ENCODE data around the gene ARL3. TPM values are rescaled to one million over a fixed set of nuclear protein-coding genes. Genes with fewer than 3 reads are reported as not detected.
A peak's percentile ranks its signal among the peaks of the same experiment; 100 is the strongest.

ARL3 gene
- total RNA-seq, 1 donor from 2014 or later, result 20.3 TPM

DNA sequence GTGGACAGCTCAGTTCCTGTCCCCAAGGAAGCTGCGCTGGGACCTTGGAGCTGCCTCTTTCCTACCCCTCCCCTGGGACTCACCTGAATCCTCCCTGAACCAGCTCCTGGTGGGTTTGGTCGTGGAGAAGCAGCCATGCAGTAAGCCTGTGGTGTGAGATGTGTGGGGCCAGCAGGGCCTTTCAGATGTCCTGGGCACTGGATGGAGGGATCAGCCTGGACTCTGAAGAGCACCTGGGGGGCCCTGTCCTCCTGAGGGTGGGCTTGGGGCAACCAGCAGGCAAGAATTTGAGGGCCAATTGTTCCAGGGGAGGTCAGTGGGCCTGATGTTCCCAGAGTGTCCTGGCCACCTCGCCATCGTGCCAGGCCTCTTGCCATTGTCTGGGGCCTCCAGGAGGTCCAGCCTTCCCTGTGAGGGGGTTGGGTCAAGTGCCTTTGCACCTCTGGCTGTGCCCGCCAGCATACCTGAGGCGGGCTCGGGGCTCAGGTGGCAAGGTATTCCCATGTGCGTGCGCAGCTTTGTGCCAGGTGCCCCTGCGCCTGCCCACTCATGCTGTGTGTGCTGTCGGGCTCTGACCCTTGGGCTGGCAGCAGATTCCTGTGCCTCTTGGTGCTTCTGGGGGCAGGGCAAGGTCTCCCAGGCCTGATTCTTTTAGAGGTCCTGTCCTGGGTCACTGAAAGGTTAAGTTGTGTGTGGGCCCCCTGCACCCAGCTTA, 62.6 kb downstream of the ARL3 start:
- Mint-ChIP-seq H3K27ac (ENCODE audit: unreplicated experiment) (no peak overlapping the region), H3K4me3 (ENCODE audit: unreplicated experiment) (no peak overlapping the region), H3K4me1 (ENCODE audit: low read depth, unreplicated experiment) (peaks cover 33% of the 10 kb centered on the region), H3K36me3 (ENCODE audit: unreplicated experiment) (peaks cover 5% of the 10 kb centered on the region), H3K9me3 (ENCODE audit: unreplicated experiment) (peaks cover 17% of the 10 kb centered on the region), H3K27me3 (ENCODE audit: unreplicated experiment) (peaks cover 11% of the 10 kb centered on the region)
- DNase-seq, result no peak
- TF ChIP-seq, protein P1, sequence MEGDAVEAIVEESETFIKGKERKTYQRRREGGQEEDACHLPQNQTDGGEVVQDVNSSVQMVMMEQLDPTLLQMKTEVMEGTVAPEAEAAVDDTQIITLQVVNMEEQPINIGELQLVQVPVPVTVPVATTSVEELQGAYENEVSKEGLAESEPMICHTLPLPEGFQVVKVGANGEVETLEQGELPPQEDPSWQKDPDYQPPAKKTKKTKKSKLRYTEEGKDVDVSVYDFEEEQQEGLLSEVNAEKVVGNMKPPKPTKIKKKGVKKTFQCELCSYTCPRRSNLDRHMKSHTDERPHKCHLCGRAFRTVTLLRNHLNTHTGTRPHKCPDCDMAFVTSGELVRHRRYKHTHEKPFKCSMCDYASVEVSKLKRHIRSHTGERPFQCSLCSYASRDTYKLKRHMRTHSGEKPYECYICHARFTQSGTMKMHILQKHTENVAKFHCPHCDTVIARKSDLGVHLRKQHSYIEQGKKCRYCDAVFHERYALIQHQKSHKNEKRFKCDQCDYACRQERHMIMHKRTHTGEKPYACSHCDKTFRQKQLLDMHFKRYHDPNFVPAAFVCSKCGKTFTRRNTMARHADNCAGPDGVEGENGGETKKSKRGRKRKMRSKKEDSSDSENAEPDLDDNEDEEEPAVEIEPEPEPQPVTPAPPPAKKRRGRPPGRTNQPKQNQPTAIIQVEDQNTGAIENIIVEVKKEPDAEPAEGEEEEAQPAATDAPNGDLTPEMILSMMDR (IDR thresholded peaks at IDR 0.05; ENCODE audit: partially characterized antibody, unreplicated experiment), result no peak

DNA sequence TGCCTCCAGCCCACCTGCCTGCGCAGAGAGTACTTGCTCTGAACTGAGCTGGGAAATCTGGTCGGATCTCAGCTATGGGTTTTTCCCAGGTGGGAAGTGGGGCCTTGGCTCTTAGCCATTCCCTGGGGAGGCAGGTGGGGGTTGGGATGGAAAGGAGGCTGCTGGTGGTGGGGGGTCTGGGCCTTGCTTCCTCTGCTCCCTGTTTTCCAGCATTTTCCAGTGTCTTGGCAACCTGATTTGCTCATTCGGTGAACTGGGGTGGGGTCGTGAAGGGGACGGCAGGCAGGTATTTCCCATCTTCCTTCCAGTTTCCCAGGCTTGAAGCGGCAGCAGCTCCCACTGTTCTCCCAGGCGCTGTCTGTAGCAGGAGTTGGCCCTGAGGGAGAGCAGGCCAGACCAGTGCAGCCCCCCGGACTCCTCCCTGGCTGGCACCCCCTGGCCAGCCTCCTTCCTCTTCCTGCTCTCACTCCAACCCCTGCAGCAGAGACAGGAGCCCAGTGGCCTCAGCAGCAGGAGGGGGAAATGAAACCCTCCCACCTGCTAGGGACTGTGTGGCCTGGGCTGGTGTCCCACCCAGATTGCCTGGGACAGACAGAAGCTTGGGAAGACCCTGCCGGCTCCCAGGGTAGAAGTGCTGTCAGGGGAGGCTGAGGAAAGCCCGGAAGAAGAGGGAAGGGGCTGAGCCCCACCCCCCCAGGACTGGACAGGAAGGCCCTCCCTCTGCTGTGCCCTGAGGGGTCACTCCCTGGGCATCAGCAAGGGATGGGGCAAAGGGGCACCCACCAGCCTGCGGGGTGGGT, 63.3 kb downstream of the ARL3 start:
- DNase-seq, result no peak
- peak overlapping the region; percentile 34 for H3K4me3 Mint-ChIP-seq (ENCODE audit: unreplicated experiment)
- peaks cover 22% of the 10 kb centered on the region for H3K9me3 Mint-ChIP-seq (ENCODE audit: unreplicated experiment)
- TF ChIP-seq, protein P1 (IDR thresholded peaks at IDR 0.05; ENCODE audit: partially characterized antibody, unreplicated experiment), result no peak
- H3K27me3 Mint-ChIP-seq (ENCODE audit: unreplicated experiment), result peaks cover 17% of the 10 kb centered on the region
- H3K27ac Mint-ChIP-seq (ENCODE audit: unreplicated experiment), result peak overlapping the region; percentile 48
- peaks cover 5% of the 10 kb centered on the region for H3K36me3 Mint-ChIP-seq (ENCODE audit: unreplicated experiment)
- H3K4me1 Mint-ChIP-seq (ENCODE audit: low read depth, unreplicated experiment), result peaks cover 35% of the 10 kb centered on the region

DNA sequence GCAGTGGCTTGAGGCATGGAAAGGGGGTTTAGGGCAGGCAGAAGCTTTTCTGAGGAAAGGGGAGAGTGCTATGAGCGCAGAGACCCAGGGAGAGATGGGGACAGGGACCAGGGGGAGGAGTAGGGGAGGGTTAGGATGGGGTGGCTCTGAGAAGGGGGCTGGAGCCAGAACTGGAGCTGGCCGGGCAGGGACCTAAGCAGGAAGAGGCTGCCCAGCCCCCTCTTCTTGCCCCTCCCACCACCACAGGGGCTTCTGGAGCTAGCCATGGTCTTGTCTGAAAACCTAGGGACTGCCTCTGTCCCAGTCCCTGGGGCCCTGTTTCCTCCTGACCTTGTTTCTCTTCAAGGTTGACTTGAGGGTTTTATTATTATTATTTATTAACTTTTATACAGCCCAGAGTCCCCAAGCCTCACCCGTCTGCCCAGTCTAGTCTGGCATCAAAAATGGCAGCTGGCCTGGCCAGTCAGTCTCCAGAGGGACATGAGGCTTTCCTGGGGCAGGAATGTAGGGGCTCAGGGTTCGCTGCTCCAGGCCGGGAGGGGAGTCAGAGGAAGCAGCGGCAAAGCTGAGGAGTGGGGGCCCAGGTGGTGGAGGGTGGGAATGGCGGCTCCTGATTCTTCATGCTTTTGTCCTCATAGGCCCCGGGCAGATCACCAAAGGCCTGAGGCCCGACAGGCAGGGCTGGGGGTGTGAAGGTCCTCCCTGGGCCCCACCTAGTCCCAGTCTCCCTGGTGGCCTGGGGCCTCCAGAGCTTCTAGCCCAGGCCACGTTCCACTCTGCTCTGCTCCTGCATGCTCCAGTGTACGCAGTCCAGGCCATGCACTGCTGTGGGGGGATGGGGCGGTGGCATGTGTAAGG, 64.2 kb downstream of the ARL3 start:
- H3K27me3 Mint-ChIP-seq (ENCODE audit: unreplicated experiment), result peaks cover 23% of the 10 kb centered on the region
- H3K9me3 Mint-ChIP-seq (ENCODE audit: unreplicated experiment), result peaks cover 24% of the 10 kb centered on the region
- no peak for DNase-seq
- H3K27ac Mint-ChIP-seq (ENCODE audit: unreplicated experiment), result peak overlapping the region; percentile 59
- H3K4me3 Mint-ChIP-seq (ENCODE audit: unreplicated experiment), result peak overlapping the region; percentile 65
- TF ChIP-seq, protein P1 (IDR thresholded peaks at IDR 0.05; ENCODE audit: partially characterized antibody, unreplicated experiment), result no peak
- H3K4me1 Mint-ChIP-seq (ENCODE audit: low read depth, unreplicated experiment), result peaks cover 35% of the 10 kb centered on the region
- H3K36me3 Mint-ChIP-seq (ENCODE audit: unreplicated experiment), result no peaks in the 10 kb centered on the region

DNA sequence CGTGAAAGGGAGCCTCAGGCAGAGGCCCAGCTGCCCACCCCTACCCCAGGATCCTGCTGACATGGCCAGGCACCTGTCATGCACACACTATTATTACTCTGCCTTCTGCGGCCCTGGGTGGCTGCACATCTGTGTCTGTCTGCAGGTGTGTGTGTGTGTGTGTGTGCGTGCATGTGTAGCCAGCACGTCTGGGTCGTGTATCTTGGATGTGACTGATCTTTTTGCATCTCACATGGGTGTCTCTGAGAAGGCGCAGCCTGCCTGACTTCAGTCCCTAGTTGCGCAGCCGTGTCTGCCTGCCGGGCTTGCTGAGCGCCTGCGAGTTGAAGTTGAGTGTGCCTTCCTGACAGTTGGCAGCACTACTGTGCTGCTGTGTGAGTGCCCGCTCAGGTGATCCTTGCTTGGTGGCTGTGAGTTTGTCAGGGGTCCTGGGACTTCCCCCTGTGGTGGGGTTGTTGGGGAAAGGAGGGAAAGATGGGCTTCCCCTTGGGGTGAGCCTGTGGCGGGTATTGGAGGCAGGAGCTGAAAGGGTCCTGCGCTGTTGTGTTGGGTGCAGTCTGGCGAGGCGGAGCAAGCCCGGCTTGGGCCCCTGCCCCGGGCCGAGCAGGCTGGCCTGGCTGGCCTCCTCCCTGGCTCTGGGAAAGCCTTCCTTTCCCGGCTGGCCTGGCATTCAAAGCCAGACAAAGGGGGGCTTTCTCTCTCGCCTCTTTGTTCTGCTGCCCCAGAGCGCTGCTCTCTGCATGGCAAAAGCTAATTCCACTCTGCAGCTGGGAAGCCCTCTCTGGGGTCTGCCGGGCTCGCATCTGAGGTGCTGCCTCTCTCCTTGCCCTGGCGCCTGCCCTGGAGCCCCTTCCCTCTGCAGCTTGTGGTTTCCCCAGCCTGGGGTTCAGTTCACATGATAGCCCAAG, 65.1 kb downstream of the ARL3 start:
- H3K9me3 Mint-ChIP-seq (ENCODE audit: unreplicated experiment), result peaks cover 23% of the 10 kb centered on the region
- H3K27me3 Mint-ChIP-seq (ENCODE audit: unreplicated experiment), result peaks cover 25% of the 10 kb centered on the region
- peak overlapping the region; percentile 99 for H3K4me3 Mint-ChIP-seq (ENCODE audit: unreplicated experiment)
- no peak for DNase-seq
- H3K36me3 Mint-ChIP-seq (ENCODE audit: unreplicated experiment), result no peaks in the 10 kb centered on the region
- H3K27ac Mint-ChIP-seq (ENCODE audit: unreplicated experiment), result peak overlapping the region; percentile 83
- TF ChIP-seq, protein P1 (IDR thresholded peaks at IDR 0.05; ENCODE audit: partially characterized antibody, unreplicated experiment), result no peak
- H3K4me1 Mint-ChIP-seq (ENCODE audit: low read depth, unreplicated experiment), result peaks cover 35% of the 10 kb centered on the region
